DMS 273 (cell line): ENCODE data around the gene MYPOP.
"Not testable (repeated sequence)": the region's sequence is repeated elsewhere in the genome, so short reads cannot be mapped to it uniquely, and the experiment has no call there.

Source experiments
- DNase-seq: peaks from one replicate; lab custom pipeline; 2025; ENCODE audit not compliant: unreplicated experiment; lab: John Stamatoyannopoulos, UW

Gene MYPOP

GRCh38 chr19:45883881-45884681 lies 18.3 kb downstream of the MYPOP start:
- no peak for DNase-seq

- DNase-seq = no peak
These were observed 18.9 kb downstream of the MYPOP start for GRCh38 chr19:45883586-45883880.

- peak; percentile 93 for DNase-seq
These were observed 19.5 kb downstream of the MYPOP start for GRCh38 chr19:45882652-45883585.

- peak; percentile 58 for DNase-seq
These were observed 20.4 kb downstream of the MYPOP start for GRCh38 chr19:45881909-45882528.

- no peak for DNase-seq
These were observed 21.1 kb downstream of the MYPOP start for GRCh38 chr19:45881082-45881908.

- DNase-seq = no peak
These were observed 22.4 kb downstream of the MYPOP start for GRCh38 chr19:45879971-45880370.

- no peak for DNase-seq
These were observed 23.4 kb downstream of the MYPOP start for GRCh38 chr19:45879055-45879454.

GRCh38 chr19:45878043-45878794 lies 24.2 kb downstream of the MYPOP start:
- no peak for DNase-seq

GRCh38 chr19:45876411-45877197 lies 25.8 kb downstream of the MYPOP start:
- DNase-seq = no peak

GRCh38 chr19:45876161-45876410 lies 26.3 kb downstream of the MYPOP start:
- no peak for DNase-seq

- DNase-seq = no peak
These were observed 27.8 kb downstream of the MYPOP start for GRCh38 chr19:45874620-45874966.

GRCh38 chr19:45873219-45873772 lies 29.1 kb downstream of the MYPOP start:
- no peak for DNase-seq

GRCh38 chr19:45872095-45872919 lies 30.1 kb downstream of the MYPOP start:
- no peak for DNase-seq

- DNase-seq = no peak
These were observed 31.6 kb downstream of the MYPOP start for GRCh38 chr19:45870798-45871197.

GRCh38 chr19:45867241-45867640 lies 35.2 kb downstream of the MYPOP start:
- DNase-seq = not testable (repeated sequence)

- DNase-seq = no peak
These were observed 35.8 kb downstream of the MYPOP start for GRCh38 chr19:45866400-45867176.

GRCh38 chr19:45865269-45865948 lies 37.0 kb downstream of the MYPOP start:
- no peak for DNase-seq
